Measurements from ENCODE around the gene HIRIP3.
"Not testable (repeated sequence)": the region's sequence is repeated elsewhere in the genome, so short reads cannot be mapped to it uniquely, and the experiment has no call there.

DNA sequence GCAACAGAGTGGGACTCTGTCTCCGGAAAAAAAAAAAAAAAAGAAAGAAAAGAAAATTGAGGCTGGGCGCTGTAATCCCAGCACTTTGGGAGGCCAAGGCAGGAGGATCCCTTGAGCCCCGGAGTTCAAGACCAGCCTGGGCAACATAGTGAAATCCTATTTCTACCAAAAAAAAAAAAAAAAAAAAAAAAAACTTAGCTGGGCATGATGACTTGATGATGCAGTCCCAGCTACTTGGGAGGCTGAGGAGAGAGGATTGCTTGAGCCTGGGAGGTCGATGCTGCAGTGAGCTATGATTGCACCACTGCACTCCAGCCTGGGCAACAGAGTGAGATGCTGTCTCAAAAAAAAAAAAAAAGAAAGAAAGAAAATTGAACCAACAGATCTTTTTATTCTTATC is 22.5 kb upstream of the HIRIP3 start:
- not testable (repeated sequence) for TF ChIP-seq POLR2AphosphoS5 (IDR thresholded peaks at IDR 0.05; ENCODE audit: borderline replicate concordance, low read depth, low read length); EZH2 (IDR thresholded peaks at IDR 0.05)
